ENCODE measurements around the gene EDDM3A.

EDDM3A gene

GRCh38 chr14:20790464-20791116 is 44.9 kb downstream of the EDDM3A start:
- DNase-seq: no peak

GRCh38 chr14:20791187-20791586 is 45.5 kb downstream of the EDDM3A start:
- no peak for DNase-seq

GRCh38 chr14:20791597-20791996 is 45.9 kb downstream of the EDDM3A start:
- no peak for DNase-seq

- no peak for DNase-seq
Observed at GRCh38 chr14:20792556-20792955, 46.9 kb downstream of the EDDM3A start.

GRCh38 chr14:20794644-20795369 is 49.1 kb downstream of the EDDM3A start:
- no peak for DNase-seq

- no peak for DNase-seq
Observed at GRCh38 chr14:20797164-20797563, 51.5 kb downstream of the EDDM3A start.

Measured in RPMI8226 (cell line).